ENCODE measurements around the gene ST3GAL3.
"Not testable (repeated sequence)": the region's sequence is repeated elsewhere in the genome, so short reads cannot be mapped to it uniquely, and the experiment has no call there.

ST3GAL3 gene

GRCh38 chr1:43704838-43705237 is 2.5 kb upstream of the ST3GAL3 start:
- no peak for DNase-seq

GRCh38 chr1:43705334-43705733 is 2.0 kb upstream of the ST3GAL3 start:
- DNase-seq, result no peak

DNA sequence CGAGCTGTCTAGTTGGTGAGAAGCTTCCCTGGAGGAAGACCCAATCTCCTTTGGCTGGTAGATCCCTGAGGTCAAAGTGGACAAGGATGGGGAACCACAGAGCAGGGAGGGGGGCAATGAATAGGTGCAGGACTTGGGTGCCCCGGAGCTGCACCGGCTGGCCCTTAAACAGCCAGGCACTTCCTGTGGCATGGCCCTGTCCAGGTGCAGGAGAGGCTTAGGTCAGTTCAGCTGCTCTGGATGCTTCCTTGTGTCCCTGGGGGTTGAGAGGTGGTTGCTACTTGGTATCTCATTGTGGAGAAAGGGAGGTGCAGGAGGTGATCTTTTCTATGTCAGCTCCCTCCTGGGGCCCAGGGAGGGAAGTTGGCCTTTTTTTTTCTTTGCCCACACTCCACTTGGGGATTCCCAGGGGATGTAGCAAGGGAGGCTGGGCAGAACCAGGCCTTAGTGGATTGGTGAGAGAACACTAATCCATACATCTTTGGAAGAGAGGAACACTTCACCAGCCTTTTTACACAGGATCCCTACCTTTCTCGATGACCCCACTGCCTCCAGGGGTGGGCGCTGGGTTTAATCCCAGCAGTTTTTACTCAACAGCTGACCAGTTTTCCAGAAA is 1.2 kb upstream of the ST3GAL3 start:
- no peak for DNase-seq

DNA sequence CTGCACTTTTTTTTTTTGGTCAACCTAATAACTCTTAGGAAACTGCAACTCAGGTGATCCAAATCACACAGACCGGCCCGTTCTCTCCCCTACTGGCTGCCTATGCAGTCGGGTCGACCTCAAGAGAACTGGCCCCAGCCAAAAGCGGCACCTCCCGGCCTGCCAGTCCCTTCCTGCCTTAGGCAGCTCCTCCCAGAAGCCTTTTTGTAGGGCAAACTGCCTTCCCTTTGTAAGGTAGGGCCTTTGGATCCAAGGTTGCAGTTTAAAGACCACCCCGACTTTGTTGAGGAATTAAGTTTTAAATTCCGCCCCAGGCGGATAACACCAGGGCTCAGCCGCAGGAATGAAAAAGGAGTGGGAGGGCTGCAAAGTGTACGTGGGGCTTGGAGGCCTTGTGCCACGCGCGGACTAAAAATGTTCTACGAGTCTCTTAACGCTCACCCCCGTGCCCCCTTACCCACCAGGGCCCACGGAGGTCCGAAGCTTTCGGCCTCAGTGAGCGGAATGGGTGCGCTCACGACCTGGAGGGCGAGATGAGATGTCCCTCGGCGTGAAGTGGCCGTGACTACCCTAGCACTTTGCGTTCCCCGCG is 642 bp upstream of the ST3GAL3 start:
- DNase-seq, result peak; percentile 20

DNA sequence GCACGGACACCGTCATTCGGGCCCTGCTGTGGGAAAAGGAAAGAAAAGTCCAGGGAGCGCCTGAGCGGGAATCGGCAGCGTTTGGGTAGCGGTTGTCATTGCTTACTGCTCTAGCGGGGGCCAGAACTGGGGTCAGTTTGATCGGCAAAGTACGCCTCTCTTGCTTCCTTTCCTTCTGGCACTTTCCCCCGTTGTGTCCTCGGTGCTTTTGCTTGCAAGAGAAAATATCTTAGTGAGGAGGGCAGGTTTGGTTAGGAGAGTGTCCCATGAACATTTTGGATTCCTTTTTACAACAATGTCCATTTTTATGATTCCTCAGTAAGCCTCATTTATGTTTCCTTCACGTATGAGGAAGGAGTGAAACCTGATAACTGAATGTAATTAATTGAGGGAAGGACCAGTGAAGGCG is 670 bp downstream of the ST3GAL3 start:
- no peak for DNase-seq

GRCh38 chr1:43711049-43711448 is 3.7 kb downstream of the ST3GAL3 start:
- peak; percentile 73 for DNase-seq

- DNase-seq, result no peak
Measured at GRCh38 chr1:43711524-43712386, 4.4 kb downstream of the ST3GAL3 start.

- DNase-seq, result no peak
Measured at GRCh38 chr1:43716559-43717281, 9.4 kb downstream of the ST3GAL3 start.

DNA sequence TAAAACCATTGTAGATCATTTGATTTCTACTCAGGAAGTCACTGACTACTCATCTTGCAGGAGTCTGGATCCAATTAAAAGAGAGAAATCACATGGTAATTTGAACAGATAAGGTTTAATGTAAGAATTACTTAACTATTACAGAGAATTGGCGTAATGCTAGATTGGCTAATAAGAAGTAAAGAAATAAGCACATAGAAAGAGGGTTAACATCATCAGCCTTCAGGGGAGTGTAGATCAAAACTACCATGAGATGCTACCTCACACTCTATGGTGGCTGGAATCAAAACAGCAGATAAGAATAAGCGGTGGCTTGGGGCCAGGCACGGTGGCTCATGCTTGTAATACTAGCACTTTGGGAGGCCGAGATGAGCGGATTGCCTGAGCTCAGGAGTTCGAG is 11.7 kb downstream of the ST3GAL3 start:
- no peak for DNase-seq

GRCh38 chr1:43719670-43720419 is 12.5 kb downstream of the ST3GAL3 start:
- not testable (repeated sequence) for DNase-seq

GRCh38 chr1:43722810-43723209 is 15.5 kb downstream of the ST3GAL3 start:
- DNase-seq, result no peak

GRCh38 chr1:43729816-43730463 is 22.6 kb downstream of the ST3GAL3 start:
- DNase-seq, result no peak

GRCh38 chr1:43731867-43732531 is 24.7 kb downstream of the ST3GAL3 start:
- no peak for DNase-seq

DNA sequence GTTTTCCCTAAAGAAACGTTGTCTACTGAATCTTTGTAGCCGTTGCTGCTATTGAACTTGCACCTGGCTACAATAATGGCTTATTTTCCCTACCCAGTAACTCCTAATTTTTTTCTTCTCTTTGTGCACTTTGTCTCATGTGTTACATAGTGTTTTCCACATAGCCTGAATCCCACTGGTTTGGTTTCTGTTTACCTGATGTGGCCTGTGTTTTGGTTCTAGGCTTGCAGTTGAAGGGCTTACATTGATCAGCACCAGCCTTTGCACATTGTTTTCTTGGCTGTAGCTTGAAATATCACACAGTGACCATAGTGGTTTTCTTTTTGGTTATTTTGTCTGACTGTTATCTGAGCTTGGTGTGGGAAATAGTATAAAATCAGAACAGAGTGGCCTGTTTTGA is 29.5 kb downstream of the ST3GAL3 start:
- DNase-seq, result no peak

GRCh38 chr1:43742026-43742425 is 34.7 kb downstream of the ST3GAL3 start:
- no peak for DNase-seq

- no peak for DNase-seq
Measured at GRCh38 chr1:43743206-43743605, 35.9 kb downstream of the ST3GAL3 start.

DNA sequence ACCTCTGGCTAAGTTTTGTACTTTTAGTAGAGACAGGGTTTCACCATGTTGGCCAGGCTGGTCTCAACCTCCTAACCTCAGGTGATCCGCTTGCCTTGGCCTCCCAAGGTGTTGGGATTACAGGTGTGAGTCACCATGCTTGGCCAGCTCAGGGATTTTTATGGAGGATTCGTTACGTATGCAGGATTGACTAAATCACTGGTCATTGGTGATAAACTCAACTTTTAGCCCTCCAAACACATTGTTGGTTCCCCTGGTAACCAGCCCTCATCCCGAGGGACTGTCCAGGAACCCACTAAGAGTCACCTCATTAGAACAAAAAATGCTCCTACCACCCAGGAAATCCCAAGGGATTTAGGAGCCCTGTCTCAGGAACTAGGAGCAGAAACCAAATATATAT is 40.4 kb downstream of the ST3GAL3 start:
- no peak for DNase-seq

DNA sequence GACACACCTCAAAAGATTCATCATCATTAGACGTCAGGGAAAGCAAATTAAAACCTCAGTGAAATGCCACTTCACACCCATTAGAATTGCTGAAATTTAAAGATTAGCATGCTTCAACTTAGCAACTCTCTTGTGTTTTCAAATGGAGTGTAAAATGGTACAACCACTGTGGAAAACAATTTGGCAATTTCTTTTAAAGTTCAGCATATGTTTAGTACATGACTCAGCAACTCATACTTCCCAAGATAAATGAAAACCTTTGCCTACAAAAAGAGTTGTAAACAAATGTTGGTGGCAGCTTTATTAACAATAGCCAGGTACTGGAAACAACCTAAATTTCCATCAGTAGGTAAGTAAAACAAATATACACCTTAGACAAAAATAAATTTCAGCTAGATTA is 42.7 kb downstream of the ST3GAL3 start:
- no peak for DNase-seq

DNA sequence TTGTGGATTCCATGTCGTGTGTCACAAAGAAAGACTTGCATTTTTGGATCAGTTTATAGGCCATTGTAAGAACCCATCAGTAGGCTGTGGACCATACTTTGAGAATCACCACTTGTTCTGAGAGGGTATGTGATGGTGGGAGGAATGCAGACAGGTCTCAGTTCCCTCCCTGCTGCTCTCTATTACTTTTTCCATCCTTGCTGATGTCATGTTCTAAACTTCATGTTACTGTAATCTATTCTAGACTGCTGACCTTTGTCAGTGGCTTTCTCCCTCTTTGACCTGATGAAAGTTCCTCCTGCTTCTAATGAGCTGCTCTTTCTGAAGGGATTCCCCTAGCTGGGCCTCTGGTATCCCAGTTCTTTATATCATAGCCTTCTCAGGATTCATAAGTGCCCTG is 46.1 kb downstream of the ST3GAL3 start:
- DNase-seq, result no peak

- no peak for DNase-seq
Measured at GRCh38 chr1:43754892-43755291, 47.6 kb downstream of the ST3GAL3 start.

GRCh38 chr1:43757343-43758053 is 50.2 kb downstream of the ST3GAL3 start:
- DNase-seq, result no peak

Data from MV-4-11 (cell line).